NT2/D1 (cell line): ENCODE measurements around the gene KIAA0319L.

Experiments used
- YY1 ChIP-seq: IDR thresholded peaks from 2 replicates; pipeline ENCODE4 v1.6.1; 2011; ENCODE audit not compliant: insufficient read length, insufficient read depth
- ZNF274 ChIP-seq: IDR thresholded peaks from 2 replicates; pipeline ENCODE4 v1.6.1; 2011; ENCODE audit warnings: mild to moderate bottlenecking, low read depth, low read length

DNA sequence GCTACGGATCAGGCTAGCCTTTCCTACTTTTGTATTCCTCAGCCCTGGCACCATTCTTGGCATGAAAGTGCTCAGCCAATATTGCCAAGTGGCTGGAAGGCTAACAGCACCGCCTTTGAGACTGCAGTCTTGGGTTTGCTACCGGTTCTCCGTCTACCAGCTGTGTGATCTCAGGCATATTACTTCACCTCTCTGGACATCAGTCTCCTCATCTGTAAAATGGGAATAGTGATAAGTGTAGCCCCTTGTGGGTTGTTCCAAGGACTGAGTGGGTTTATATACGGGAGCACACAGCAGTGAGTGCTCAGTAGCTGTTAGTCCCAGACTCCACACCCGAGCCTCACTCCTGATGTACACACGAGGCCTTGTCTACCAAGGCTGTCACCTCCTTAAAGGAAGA lies 29.6 kb upstream of the KIAA0319L start:
- TF ChIP-seq ZNF274 (no peak), YY1 (no peak)
